HCT116 (cell line): ENCODE data around the gene DLG2. TPM values are rescaled to one million over a fixed set of nuclear protein-coding genes. Genes with fewer than 3 reads are reported as not detected.

Experiments used
- ATAC-seq: fragments of 200-7000 bp; cut with Tn5 transposase; 2 replicates; pipeline ENCODE4 v1.9.1; 2020; ENCODE audit warnings: mild to moderate bottlenecking, moderate library complexity
- BruUV-seq: library from RNA; stranded (reverse); fragments of 400-500 nt; replicated peaks from 2 replicates; lab custom pipeline; 2021; lab: Mats Ljungman, UMichigan
- CTCF ChIA-PET: fragments of 300-600 bp; sonication (Branson Sonifier 250); formaldehyde crosslinking; loops from one replicate; lab custom pipeline; 2021; ENCODE audit warnings: antibody characterized with exemption; lab: Charles Lee
- POLR2A ChIA-PET: fragments of 300-600, 350-600 bp; sonication (Branson Sonifier 250); formaldehyde crosslinking; loops from one replicate; lab custom pipeline; 2021; ENCODE audit warnings: antibody characterized with exemption; lab: Charles Lee
- RAD21 ChIA-PET, 2 experiments: fragments of 300-600 bp; sonication (Branson Sonifier 250); formaldehyde crosslinking; loops; one replicate each; lab custom pipeline; 2023; ENCODE audit warnings: low total read pairs in 2 of 2; ENCODE audit not compliant: uncharacterized antibody in 2 of 2, unreplicated experiment in 2 of 2, low non-redundant PET in 1 of 2; lab: Charles Lee
- DNase-seq: peaks from one replicate; pipeline ENCODE4 v3.0.0-alpha.2; 2010; ENCODE audit warnings: low read depth, low spot score
- H2AFZ ChIP-seq: fragments of 200-600 bp; shearing (Covaris generic), sonication (generic); 2 replicates; pipeline ENCODE4 v1.6.1; 2017; ENCODE audit warnings: low read depth, mixed run types, mixed read lengths, antibody characterized with exemption, low read length; ENCODE audit not compliant: poor library complexity, severe bottlenecking
- H3K27ac ChIP-seq: 2 replicates; pipeline ENCODE4 v1.5.1; 2012; ENCODE audit warnings: low read depth, low read length
- H3K27me3 ChIP-seq: fragments of 200-600 bp; sonication (generic); 2 replicates; pipeline ENCODE4 v1.6.1; 2016; ENCODE audit warnings: mixed run types, low read length, mixed read lengths; ENCODE audit not compliant: insufficient read depth
- H3K36me3 ChIP-seq, 2 experiments: fragments of 200-500 bp in 1 of 2; fragments of 200-600 bp in 1 of 2; sonication (Bioruptor generic) in 1 of 2; sonication (generic) in 1 of 2; 2 replicates each; pipeline versions ENCODE4 v1.5.1 to v1.6.1; 2014 to 2016; ENCODE audit warnings: low read length in 2 of 2, inconsistent platforms in 1 of 2, mixed read lengths in 1 of 2, mixed run types in 1 of 2; ENCODE audit not compliant: insufficient read depth in 2 of 2, control insufficient read depth in 1 of 2
- H3K4me1 ChIP-seq, 2 experiments: fragments of 200-600 bp in 1 of 2; sonication (generic) in 1 of 2; 2 replicates each; pipeline versions ENCODE4 v1.5.1 to v1.6.1; 2012 to 2017; ENCODE audit warnings: low read length in 2 of 2, inconsistent platforms in 1 of 2, mild to moderate bottlenecking in 1 of 2, mixed read lengths in 1 of 2, mixed run types in 1 of 2, moderate library complexity in 1 of 2; ENCODE audit not compliant: insufficient read depth in 2 of 2, control insufficient read depth in 1 of 2
- H3K4me2 ChIP-seq: fragments of 200-600 bp; sonication (generic); 2 replicates; pipeline ENCODE4 v1.6.1; 2017; ENCODE audit warnings: mixed run types, low read length, mixed read lengths
- H3K4me3 ChIP-seq, 2 experiments: fragments of 200-600 bp in 1 of 2; sonication (generic) in 1 of 2; replicated peaks in 1 of 2; 2 replicates each; pipeline ENCODE4 v1.5.1; 2011 to 2016; ENCODE audit warnings: low read length in 2 of 2, control low read depth in 1 of 2, low read depth in 1 of 2, mild to moderate bottlenecking in 1 of 2, mixed read lengths in 1 of 2, mixed run types in 1 of 2
- H3K79me2 ChIP-seq: fragments of 200-600 bp; sonication (generic); 2 replicates; pipeline ENCODE4 v1.6.1; 2017; ENCODE audit warnings: mild to moderate bottlenecking, mixed run types, low read length, moderate library complexity, mixed read lengths; ENCODE audit not compliant: insufficient read depth
- H3K9ac ChIP-seq: fragments of 200-600 bp; sonication (generic); 2 replicates; pipeline ENCODE4 v1.6.1; 2016; ENCODE audit warnings: low read length, mixed read lengths
- H3K9me2 ChIP-seq: fragments of 200-600 bp; sonication (generic), shearing (Covaris generic); 2 replicates; pipeline ENCODE4 v1.6.1; 2017; ENCODE audit warnings: mixed run types, mild to moderate bottlenecking, moderate library complexity; ENCODE audit not compliant: insufficient read depth
- H3K9me3 ChIP-seq, 2 experiments: fragments of 200-500 bp in 1 of 2; fragments of 200-600 bp in 1 of 2; sonication (Bioruptor generic) in 1 of 2; sonication (generic) in 1 of 2; 2 replicates each; pipeline ENCODE4 v1.6.1; 2014 to 2017; ENCODE audit warnings: low read length in 2 of 2, mixed read lengths in 2 of 2, inconsistent platforms in 1 of 2, low read depth in 1 of 2, mild to moderate bottlenecking in 1 of 2, mixed run types in 1 of 2, moderate library complexity in 1 of 2; ENCODE audit not compliant: control insufficient read depth in 1 of 2, insufficient read depth in 1 of 2
- H4K20me1 ChIP-seq: fragments of 200-600 bp; sonication (generic), shearing (Covaris generic); 2 replicates; pipeline ENCODE4 v1.6.1; 2017; ENCODE audit warnings: mixed run types, mild to moderate bottlenecking, moderate library complexity; ENCODE audit not compliant: insufficient read depth
- ATF3 ChIP-seq: IDR thresholded peaks from 2 replicates; pipeline ENCODE4 v1.6.1; 2012
- CTCF ChIP-seq, 3 experiments: fragments of 200-600 bp in 1 of 3; sonication (generic) in 1 of 3; IDR thresholded peaks in 2 of 3; conservative IDR thresholded peaks in 1 of 3; 2 replicates each; pipeline ENCODE4 v1.5.1; 2012 to 2017; ENCODE audit warnings: low read depth in 2 of 3, low read length in 2 of 3, antibody characterized with exemption in 1 of 3, borderline replicate concordance in 1 of 3, control low read depth in 1 of 3, mild to moderate bottlenecking in 1 of 3, mixed read lengths in 1 of 3, mixed run types in 1 of 3, moderate library complexity in 1 of 3; ENCODE audit not compliant: insufficient read depth in 1 of 3
- JUND ChIP-seq: IDR thresholded peaks from 2 replicates; pipeline ENCODE4 v1.6.1; 2012
- POLR2A ChIP-seq: IDR thresholded peaks from 2 replicates; pipeline ENCODE4 v1.7.0; 2011; ENCODE audit warnings: borderline replicate concordance; ENCODE audit not compliant: insufficient read depth, insufficient read length; ENCODE audit errors: extremely low read depth
- REST ChIP-seq: IDR thresholded peaks from 2 replicates; pipeline ENCODE4 v1.6.1; 2012; ENCODE audit warnings: low read depth
- SIN3A ChIP-seq: IDR thresholded peaks from 2 replicates; pipeline ENCODE4 v1.6.1; 2012; ENCODE audit warnings: low read depth
- ZNF274 ChIP-seq: fragments of 200-500 bp; sonication (Bioruptor generic); IDR thresholded peaks from 2 replicates; pipeline ENCODE4 v1.6.1; 2014; ENCODE audit warnings: mild to moderate bottlenecking, low read depth, low read length, inconsistent platforms
- intact Hi-C: fragments of 100-400 bp; cut with micrococcal nuclease; formaldehyde crosslinking; loops from 2 replicates; pipeline ENCODE4 v1.10.0; 2022
- total RNA-seq: library from RNA; stranded (reverse); gene quantifications from one replicate; pipeline ENCODE4 v1.2.1, GENCODE V29; 2021; ENCODE audit not compliant: unreplicated experiment

Gene DLG2
- total RNA-seq, 1 experiment from 2014 or later = 2.4 TPM

GRCh38 chr11:83611031-83611430 is 2016.1 kb downstream of the DLG2 start:
- Histone ChIP-seq H3K27me3 (peaks cover 18% of the 10 kb centered on the region; the same call in 1 of the 2 replicates), H3K9ac (no peak overlapping the region), H4K20me1 (no peaks in the 10 kb centered on the region), H2AFZ (no peak overlapping the region), H3K79me2 (no peaks in the 10 kb centered on the region), H3K9me2 (no peaks in the 10 kb centered on the region), H3K36me3 (no peaks in the 10 kb centered on the region)
- DNase-seq = no peak
- TF ChIP-seq ATF3 (no peak), POLR2A (no peak), SIN3A (no peak), REST (no peak), CTCF (IDR thresholded peaks at IDR 0.05 in 2 of 3, conservative IDR thresholded peaks at IDR 0.05 in 1 of 3; ENCODE audit: borderline replicate concordance in 1 of 3, insufficient read depth in 1 of 3, low read depth in 2 of 3, low read length in 2 of 3) (no peak), JUND (no peak), ZNF274 (no peak)
- TF ChIP-seq, all 23 proteins: peak for 0
- no peaks in the 10 kb centered on the region for H3K4me1 ChIP-seq
- H3K4me2 ChIP-seq = no peak overlapping the region
- H3K9me3 ChIP-seq = no peaks in the 10 kb centered on the region
- CTCF ChIA-PET = no interaction called here
- BruUV-seq = no TSS peak
- no peak overlapping the region for H3K4me3 ChIP-seq
- RAD21 ChIA-PET = no interaction called here
- no peak for ATAC-seq
- no peak overlapping the region for H3K27ac ChIP-seq
- POLR2A ChIA-PET = no interaction called here
- intact Hi-C loops = no loop called here
